SK-N-SH treated with all-trans-retinoic acid at 6 μM for 48 hours (cell line): ENCODE results near the gene CNPPD1.

ENCODE experiments used
- ARNTL ChIP-seq: fragments of 450-650 bp; formaldehyde crosslinking; IDR thresholded peaks from 2 replicates; pipeline ENCODE4 v1.5.0; 2020; ENCODE audit warnings: low read depth, mild to moderate bottlenecking, moderate library complexity, borderline replicate concordance
- BACH2 ChIP-seq: fragments of 250-450 bp; sonication (Bioruptor Pico); IDR thresholded peaks from 2 replicates; pipeline ENCODE4 v1.9.0; 2021; ENCODE audit warnings: mild to moderate bottlenecking, borderline replicate concordance
- ESRRG ChIP-seq: fragments of 250-450 bp; sonication (Bioruptor Pico); IDR thresholded peaks from 2 replicates; pipeline ENCODE4 v1.6.1; 2021; ENCODE audit warnings: mild to moderate bottlenecking
- GLIS3 ChIP-seq: fragments of 250-450 bp; sonication (Bioruptor Pico); IDR thresholded peaks from 2 replicates; pipeline ENCODE4 v1.5.0; 2020; ENCODE audit warnings: mild to moderate bottlenecking, moderate library complexity
- ISL1 ChIP-seq: fragments of 250-450 bp; sonication (Bioruptor Pico); IDR thresholded peaks from 2 replicates; pipeline ENCODE4 v2.1.2; 2022; ENCODE audit warnings: mild to moderate bottlenecking, moderate library complexity
- PPARA ChIP-seq: fragments of 250-450 bp; sonication (Bioruptor Pico); IDR thresholded peaks from 2 replicates; pipeline ENCODE4 v1.5.0; 2020; ENCODE audit warnings: mild to moderate bottlenecking, borderline replicate concordance
- TOX ChIP-seq: fragments of 250-450 bp; sonication (Bioruptor Pico); IDR thresholded peaks from 2 replicates; pipeline ENCODE4 v1.8.0; 2021; ENCODE audit warnings: mild to moderate bottlenecking, moderate library complexity, borderline replicate concordance
- ZC3H10 ChIP-seq: fragments of 250-450 bp; sonication (Bioruptor Pico); IDR thresholded peaks from 2 replicates; pipeline ENCODE4 v1.5.1; 2021; ENCODE audit warnings: mild to moderate bottlenecking, moderate library complexity
- ZNF565 ChIP-seq: fragments of 450-650 bp; formaldehyde crosslinking; conservative IDR thresholded peaks from 2 replicates; pipeline ENCODE4 v1.5.0; 2020; ENCODE audit warnings: low read depth, mild to moderate bottlenecking, moderate library complexity
- ZNF70 ChIP-seq: fragments of 450-650 bp; formaldehyde crosslinking; IDR thresholded peaks from 2 replicates; pipeline ENCODE4 v1.5.0; 2020; ENCODE audit warnings: mild to moderate bottlenecking, moderate library complexity
- TF ChIP-seq, protein P1 (sequence below): fragments of 250-450 bp; sonication (Bioruptor Pico); IDR thresholded peaks from 2 replicates; pipeline ENCODE4 v1.5.1; 2020; ENCODE audit warnings: low read depth, mild to moderate bottlenecking, moderate library complexity
- TF ChIP-seq, protein P2 (sequence below): fragments of 250-450 bp; sonication (Bioruptor Pico); IDR thresholded peaks from 2 replicates; pipeline ENCODE4 v1.5.1; 2021; ENCODE audit warnings: mild to moderate bottlenecking, moderate library complexity
- TF ChIP-seq, protein P3 (sequence below): fragments of 250-450 bp; sonication (Bioruptor Pico); IDR thresholded peaks from 2 replicates; pipeline ENCODE4 v1.8.0; 2020; ENCODE audit warnings: mild to moderate bottlenecking, moderate library complexity, borderline replicate concordance

DNA sequence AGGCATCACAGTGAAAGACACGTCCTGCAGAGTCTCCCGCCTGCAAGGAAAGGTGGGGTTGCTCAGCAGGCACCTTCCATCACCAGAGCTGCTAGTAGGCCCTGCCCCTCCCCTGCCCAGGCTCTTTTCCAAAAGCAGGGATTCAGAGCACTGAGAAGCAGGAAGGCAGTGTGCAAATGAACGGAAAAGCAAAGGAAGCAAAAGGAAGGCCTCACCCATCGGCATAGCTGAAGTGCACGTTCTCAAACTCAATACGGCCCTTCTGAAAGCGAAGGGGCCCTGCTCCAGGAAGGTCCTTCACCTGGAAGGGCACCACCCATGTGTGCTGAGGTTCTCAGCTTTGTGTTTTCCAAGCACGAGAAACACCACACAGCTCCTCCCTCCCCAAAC, 36.3 kb upstream of the CNPPD1 start:
- TF ChIP-seq BACH2 (CRISPR knock-in tag) (no peak), GLIS3 (CRISPR knock-in tag) (no peak), ESRRG (no peak), PPARA (CRISPR knock-in tag) (no peak), ZC3H10 (no peak), ISL1 (CRISPR knock-in tag) (no peak), ARNTL (CRISPR knock-in tag) (no peak), ZNF565 (CRISPR knock-in tag) (no peak), TOX (CRISPR knock-in tag) (no peak), ZNF70 (CRISPR knock-in tag) (no peak)
- TF ChIP-seq, protein P1, sequence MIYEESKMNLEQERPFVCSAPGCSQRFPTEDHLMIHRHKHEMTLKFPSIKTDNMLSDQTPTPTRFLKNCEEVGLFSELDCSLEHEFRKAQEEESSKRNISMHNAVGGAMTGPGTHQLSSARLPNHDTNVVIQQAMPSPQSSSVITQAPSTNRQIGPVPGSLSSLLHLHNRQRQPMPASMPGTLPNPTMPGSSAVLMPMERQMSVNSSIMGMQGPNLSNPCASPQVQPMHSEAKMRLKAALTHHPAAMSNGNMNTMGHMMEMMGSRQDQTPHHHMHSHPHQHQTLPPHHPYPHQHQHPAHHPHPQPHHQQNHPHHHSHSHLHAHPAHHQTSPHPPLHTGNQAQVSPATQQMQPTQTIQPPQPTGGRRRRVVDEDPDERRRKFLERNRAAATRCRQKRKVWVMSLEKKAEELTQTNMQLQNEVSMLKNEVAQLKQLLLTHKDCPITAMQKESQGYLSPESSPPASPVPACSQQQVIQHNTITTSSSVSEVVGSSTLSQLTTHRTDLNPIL (CRISPR knock-in tag): no peak
- TF ChIP-seq, protein P2, sequence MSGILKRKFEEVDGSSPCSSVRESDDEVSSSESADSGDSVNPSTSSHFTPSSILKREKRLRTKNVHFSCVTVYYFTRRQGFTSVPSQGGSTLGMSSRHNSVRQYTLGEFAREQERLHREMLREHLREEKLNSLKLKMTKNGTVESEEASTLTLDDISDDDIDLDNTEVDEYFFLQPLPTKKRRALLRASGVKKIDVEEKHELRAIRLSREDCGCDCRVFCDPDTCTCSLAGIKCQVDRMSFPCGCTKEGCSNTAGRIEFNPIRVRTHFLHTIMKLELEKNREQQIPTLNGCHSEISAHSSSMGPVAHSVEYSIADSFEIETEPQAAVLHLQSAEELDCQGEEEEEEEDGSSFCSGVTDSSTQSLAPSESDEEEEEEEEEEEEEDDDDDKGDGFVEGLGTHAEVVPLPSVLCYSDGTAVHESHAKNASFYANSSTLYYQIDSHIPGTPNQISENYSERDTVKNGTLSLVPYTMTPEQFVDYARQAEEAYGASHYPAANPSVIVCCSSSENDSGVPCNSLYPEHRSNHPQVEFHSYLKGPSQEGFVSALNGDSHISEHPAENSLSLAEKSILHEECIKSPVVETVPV (CRISPR knock-in tag): no peak
- TF ChIP-seq, protein P3, sequence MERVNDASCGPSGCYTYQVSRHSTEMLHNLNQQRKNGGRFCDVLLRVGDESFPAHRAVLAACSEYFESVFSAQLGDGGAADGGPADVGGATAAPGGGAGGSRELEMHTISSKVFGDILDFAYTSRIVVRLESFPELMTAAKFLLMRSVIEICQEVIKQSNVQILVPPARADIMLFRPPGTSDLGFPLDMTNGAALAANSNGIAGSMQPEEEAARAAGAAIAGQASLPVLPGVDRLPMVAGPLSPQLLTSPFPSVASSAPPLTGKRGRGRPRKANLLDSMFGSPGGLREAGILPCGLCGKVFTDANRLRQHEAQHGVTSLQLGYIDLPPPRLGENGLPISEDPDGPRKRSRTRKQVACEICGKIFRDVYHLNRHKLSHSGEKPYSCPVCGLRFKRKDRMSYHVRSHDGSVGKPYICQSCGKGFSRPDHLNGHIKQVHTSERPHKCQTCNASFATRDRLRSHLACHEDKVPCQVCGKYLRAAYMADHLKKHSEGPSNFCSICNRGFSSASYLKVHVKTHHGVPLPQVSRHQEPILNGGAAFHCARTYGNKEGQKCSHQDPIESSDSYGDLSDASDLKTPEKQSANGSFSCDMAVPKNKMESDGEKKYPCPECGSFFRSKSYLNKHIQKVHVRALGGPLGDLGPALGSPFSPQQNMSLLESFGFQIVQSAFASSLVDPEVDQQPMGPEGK (CRISPR knock-in tag): no peak
